ENCODE data around the gene SH3BP2. TPM values are rescaled to one million over a fixed set of nuclear protein-coding genes. Genes with fewer than 3 reads are reported as not detected.
"Not testable (repeated sequence)": the region's sequence is repeated elsewhere in the genome, so short reads cannot be mapped to it uniquely, and the experiment has no call there.

The SH3BP2 gene
- polyA plus RNA-seq, 4 donors: 30.8 to 37.9 (median 34.7) TPM

GRCh38 chr4:2762486-2763370 lies 30.2 kb upstream of the SH3BP2 start:
- not testable (repeated sequence) for DNase-seq (ENCODE audit: low read depth in 4 of 4, low spot score in 3 of 4)

DNA sequence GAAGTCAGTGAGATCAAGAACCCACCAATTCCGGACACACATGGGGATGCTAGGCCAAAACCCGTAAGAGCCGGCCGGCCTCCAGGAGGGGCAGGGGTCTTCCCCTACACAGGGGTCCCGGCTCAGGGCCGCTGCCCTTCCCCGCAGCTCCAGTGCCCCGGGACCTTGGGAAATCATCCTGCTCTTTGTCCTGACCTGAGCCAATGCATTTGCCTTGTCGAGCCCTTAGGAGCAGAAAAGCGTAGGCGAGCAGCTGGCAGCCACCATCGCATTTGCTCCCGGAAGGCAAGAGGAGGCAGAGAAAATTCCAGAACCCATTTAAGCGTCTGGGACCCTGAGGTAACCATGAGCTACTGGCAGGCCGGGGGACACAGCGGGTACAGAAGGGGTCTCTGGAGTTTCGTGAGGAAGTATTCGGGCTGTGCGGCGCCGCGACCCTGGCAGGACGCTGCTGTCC lies 29.3 kb upstream of the SH3BP2 start:
- DNase-seq (ENCODE audit: low read depth in 4 of 4, low spot score in 3 of 4): no peak

GRCh38 chr4:2765832-2766526 lies 26.9 kb upstream of the SH3BP2 start:
- no peak for DNase-seq (ENCODE audit: low read depth in 4 of 4, low spot score in 3 of 4)

DNA sequence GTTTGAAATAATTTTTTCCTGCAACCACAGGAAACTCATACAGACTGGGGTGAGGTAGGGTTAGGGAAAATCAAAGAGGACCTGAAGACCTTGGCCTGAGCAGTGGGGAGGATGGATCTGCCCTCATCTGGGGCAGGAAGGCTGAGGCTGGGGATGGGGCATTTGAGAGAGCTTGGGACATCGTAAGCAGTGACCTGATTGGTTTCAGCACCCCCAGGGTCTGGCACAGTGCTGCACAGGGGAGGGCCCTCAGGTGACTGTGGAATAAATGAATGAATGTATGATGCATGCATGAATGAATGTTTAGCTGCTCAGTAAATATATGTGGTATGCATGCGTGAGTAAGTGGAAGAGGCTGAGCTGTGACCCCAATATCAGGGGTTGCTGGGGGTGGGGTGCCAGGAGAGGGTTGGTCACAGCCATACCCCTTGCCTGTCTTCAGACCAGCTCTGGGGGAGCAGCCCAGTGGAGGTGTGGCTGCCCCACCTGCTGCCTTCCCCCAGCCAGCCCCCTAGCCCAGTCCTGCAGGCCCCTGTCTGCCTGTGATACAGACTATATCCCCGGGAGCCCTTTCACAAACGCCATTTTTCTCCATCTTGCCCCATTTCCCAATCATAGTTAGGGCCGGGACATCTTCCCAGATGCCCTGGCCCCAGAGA lies 25.7 kb upstream of the SH3BP2 start:
- no peak for DNase-seq (ENCODE audit: low read depth in 4 of 4, low spot score in 3 of 4)

DNA sequence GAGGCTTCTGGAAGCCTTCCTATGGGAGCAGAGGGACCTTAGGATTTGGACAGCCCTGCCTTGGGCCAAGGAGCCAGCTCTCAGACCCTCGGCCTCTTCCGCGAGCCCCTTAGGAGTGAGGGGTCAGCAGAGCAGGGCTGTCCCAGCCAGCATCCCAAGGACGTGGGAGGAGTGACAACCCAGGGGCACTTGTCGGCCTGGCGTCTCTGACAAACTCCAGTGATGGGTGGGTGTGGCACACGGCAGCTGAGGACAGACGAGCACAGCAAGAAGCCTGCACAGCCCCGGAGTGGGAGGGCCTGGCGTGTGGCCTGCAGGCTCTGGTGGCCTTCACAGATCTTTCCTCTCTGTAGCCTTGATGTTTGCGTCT lies 25.2 kb upstream of the SH3BP2 start:
- no peak for DNase-seq (ENCODE audit: low read depth in 4 of 4, low spot score in 3 of 4)

GRCh38 chr4:2768124-2768523 lies 24.8 kb upstream of the SH3BP2 start:
- no peak for DNase-seq (ENCODE audit: low read depth in 4 of 4, low spot score in 3 of 4)

- no peak for DNase-seq (ENCODE audit: low read depth in 4 of 4, low spot score in 3 of 4)
Measured at GRCh38 chr4:2768921-2769336, 24.0 kb upstream of the SH3BP2 start.

DNA sequence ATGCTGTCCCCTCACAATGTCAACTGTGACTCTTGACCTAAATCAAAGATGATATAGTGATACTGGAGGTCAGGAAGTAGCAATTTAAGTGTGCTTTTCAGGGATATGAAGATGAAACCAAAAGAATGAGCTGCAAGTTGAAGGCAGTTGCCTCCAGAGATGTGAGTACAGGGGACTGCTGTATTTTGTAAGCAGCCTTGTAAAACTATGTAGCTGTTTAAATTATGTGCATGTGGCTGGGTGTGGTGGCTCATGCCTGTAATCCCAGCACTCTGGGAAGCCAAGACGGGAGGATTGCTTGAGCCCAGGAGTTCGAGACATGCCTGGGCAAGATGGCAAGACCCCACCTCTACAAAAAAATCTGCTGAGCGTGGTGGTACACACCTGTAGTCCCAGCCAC lies 21.6 kb upstream of the SH3BP2 start:
- no peak for DNase-seq (ENCODE audit: low read depth in 4 of 4, low spot score in 3 of 4)

- DNase-seq (ENCODE audit: low read depth in 4 of 4, low spot score in 3 of 4): not testable (repeated sequence)
Measured at GRCh38 chr4:2780643-2781042, 12.2 kb upstream of the SH3BP2 start.

DNA sequence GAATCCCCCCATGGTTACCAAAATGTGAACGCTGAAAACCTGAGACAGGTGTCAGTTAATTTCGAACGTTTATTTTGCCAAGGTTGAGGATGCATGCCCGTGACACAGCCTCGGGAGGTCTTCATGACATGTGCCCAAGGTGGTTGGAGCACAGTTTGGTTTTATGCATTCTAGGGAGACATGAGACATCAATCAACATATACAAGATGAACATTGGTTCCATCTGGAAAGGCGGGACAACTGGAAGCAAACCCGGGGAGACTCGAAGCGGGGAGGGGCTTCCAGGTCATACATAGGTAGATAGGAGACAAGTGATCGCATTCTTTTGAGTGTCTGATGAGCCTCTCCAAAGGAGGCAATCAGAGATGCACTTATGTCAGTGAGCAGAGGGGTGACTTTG lies 11.0 kb upstream of the SH3BP2 start:
- DNase-seq (ENCODE audit: low read depth in 4 of 4, low spot score in 3 of 4): no peak

GRCh38 chr4:2783790-2784189 lies 9.1 kb upstream of the SH3BP2 start:
- DNase-seq (ENCODE audit: low read depth in 4 of 4, low spot score in 3 of 4): no peak

- DNase-seq (ENCODE audit: low read depth in 4 of 4, low spot score in 3 of 4): no peak
Measured at GRCh38 chr4:2785613-2786012, 7.3 kb upstream of the SH3BP2 start.

- no peak for DNase-seq (ENCODE audit: low read depth in 4 of 4, low spot score in 3 of 4)
Measured at GRCh38 chr4:2786152-2786671, 6.7 kb upstream of the SH3BP2 start.

- DNase-seq (ENCODE audit: low read depth in 4 of 4, low spot score in 3 of 4): no peak
Measured at GRCh38 chr4:2786794-2787229, 6.1 kb upstream of the SH3BP2 start.

DNA sequence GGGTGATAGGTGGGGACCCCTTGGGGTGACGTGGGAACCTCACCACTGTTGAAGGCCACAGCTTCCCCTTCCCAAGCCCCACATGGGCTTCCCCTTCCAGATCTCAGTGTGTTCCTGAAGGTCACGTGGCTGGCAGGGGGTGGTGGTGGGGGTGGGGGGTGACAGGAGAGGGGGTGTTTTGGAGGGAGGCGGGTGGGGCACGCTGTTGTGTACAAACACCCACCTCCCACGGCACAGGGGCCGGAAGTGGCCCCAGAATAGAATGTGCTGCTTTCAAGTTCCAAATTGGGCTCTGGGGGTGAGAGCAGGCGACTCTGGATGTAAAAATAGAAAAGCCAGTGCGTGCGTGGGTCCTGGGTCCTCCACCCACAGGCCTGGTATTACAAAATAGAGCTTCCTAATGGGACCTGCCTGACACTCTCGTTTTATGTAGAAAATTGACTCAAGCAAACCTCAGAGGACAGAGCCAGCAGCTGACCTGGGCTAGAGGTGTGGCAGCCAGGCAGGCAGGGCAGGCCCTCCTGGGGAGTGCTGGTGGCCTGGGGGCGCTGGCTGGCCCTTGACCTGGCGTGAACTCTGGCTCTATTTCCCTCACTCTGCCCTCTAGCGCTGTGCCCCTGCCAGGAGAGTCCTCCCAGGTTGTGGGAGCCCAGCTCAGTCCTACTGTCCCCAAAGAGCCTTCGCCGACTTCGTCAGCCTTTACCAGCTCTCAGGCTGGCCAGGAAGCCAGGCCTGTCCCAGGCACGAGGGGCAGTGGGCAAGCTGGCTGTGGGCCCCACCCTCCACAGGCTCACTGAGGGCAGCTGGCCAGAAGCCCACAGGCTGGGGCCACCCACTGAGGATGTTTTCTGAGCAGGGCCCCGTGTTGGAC lies 5.4 kb upstream of the SH3BP2 start:
- no peak for DNase-seq (ENCODE audit: low read depth in 4 of 4, low spot score in 3 of 4)

- no peak for DNase-seq (ENCODE audit: low read depth in 4 of 4, low spot score in 3 of 4)
Measured at GRCh38 chr4:2788101-2788500, 4.8 kb upstream of the SH3BP2 start.

DNA sequence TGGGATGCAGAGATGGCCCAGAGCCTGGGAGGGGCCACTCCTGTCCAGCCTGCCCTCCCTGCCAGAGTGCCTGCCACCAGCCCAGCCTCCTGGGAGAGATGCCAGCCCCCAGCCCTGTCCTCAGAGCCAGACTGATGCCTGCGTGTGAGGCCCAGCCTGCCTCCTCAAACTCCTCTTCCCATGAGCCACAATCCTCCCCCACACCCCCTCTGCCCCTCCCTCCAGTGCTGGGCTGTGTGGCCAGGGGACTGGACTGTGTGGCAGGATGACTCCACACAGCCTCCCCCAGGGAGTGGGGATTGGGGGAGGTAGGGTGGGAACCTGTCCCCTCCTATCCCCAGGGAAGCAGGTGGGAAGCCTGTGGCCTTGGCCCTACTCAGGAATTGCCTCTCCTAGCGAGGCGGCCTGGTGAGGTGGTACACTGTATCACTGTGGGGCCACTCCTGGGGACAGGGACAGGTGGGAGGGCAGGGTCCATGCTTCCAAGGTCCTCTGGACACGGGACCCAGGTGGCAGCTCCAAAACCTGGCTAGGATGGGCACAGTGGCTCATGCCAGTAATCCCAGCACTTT lies 4.3 kb upstream of the SH3BP2 start:
- no peak for DNase-seq (ENCODE audit: low read depth in 4 of 4, low spot score in 3 of 4)

DNA sequence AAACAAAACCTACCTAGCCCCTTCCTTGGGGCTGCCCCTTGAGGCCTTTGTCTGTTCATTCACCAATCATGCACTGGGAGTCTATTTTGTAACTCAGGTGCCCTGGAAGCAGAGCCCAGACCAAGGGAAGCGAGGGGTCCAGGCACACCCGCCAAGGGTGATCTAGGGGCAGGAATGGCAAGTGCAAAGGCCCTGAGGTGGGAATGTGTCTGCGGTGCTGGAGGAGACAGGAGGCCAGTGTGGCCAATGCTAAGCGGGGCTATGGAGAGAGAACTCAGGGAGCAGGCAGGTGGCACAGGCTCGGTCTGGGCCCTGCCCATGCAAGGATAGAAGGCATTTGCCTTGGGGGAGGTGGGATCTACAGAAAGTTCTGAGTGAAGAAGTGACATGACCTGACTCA lies 3.5 kb upstream of the SH3BP2 start:
- DNase-seq (ENCODE audit: low read depth in 4 of 4, low spot score in 3 of 4): no peak

DNA sequence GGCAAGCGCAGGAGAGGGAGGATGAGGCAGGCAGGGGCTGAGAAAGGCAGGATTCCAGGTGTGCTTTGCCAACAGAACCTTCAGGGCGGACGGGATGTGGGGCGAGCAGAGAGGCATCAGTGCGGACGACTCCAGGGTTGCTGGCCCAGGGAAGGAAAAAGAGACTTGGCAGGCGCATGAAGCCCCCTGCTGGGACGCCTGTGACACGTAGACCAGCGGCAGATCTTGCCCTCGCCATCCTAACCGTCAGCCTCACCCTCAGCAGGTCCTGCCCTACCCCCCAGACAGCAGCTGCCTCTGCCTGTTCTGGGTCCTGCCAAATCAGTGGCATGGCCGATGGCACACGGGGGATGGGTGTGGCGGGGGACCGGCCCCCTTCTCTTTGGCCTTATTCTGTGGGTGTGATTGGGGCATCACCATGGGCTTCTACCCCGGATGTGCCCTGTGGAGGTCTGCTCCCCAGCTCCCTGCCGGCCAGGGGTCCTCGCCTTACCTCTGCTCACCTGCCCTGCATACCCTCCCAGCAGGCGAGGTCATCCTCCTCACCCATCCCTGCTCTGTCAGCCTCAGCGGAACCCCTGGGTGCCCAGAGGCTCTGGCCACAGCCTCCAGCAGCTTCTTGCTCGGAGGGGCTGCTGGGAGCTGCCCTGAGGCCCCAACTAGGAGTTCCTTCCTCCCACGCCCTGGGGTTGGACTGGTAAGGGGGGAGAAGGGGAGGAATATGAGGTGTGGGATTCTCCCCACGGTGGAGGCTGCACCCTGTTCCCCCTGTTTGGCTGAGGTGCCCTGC lies 2.9 kb upstream of the SH3BP2 start:
- no peak for DNase-seq (ENCODE audit: low read depth in 4 of 4, low spot score in 3 of 4)

Measured in right renal pelvis (tissue), 4 donors.